Measurements from ENCODE around the gene PRKG1.

DNA sequence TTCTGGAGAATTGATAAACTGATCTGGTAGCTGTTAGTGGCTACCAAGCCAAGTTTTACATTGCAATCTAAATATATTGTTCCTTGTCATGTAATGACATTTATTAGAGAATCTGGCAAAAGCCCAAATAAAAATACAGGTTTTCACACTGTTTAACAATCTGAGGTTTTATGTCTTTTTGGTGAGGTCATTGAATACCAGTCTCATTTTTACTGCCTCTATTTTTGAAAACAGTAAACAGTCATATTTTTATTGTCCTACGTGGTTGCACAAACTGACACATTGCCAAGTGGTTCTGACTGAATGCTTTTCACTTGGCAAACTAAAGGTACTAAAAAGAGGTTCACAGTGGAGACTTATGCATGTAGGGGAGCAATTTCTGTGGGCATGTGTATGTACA is 157.5 kb downstream of the PRKG1 start:
- TF ChIP-seq, protein P1, sequence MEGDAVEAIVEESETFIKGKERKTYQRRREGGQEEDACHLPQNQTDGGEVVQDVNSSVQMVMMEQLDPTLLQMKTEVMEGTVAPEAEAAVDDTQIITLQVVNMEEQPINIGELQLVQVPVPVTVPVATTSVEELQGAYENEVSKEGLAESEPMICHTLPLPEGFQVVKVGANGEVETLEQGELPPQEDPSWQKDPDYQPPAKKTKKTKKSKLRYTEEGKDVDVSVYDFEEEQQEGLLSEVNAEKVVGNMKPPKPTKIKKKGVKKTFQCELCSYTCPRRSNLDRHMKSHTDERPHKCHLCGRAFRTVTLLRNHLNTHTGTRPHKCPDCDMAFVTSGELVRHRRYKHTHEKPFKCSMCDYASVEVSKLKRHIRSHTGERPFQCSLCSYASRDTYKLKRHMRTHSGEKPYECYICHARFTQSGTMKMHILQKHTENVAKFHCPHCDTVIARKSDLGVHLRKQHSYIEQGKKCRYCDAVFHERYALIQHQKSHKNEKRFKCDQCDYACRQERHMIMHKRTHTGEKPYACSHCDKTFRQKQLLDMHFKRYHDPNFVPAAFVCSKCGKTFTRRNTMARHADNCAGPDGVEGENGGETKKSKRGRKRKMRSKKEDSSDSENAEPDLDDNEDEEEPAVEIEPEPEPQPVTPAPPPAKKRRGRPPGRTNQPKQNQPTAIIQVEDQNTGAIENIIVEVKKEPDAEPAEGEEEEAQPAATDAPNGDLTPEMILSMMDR (IDR thresholded peaks at IDR 0.05): no peak
- TF ChIP-seq POLR2AphosphoS5 (IDR thresholded peaks at IDR 0.05; ENCODE audit: insufficient read depth in 1 of 2, low read depth in 1 of 2) (no peak), POLR2A (IDR thresholded peaks at IDR 0.05) (no peak)
